Measurements from ENCODE around the gene GAD1.

DNA sequence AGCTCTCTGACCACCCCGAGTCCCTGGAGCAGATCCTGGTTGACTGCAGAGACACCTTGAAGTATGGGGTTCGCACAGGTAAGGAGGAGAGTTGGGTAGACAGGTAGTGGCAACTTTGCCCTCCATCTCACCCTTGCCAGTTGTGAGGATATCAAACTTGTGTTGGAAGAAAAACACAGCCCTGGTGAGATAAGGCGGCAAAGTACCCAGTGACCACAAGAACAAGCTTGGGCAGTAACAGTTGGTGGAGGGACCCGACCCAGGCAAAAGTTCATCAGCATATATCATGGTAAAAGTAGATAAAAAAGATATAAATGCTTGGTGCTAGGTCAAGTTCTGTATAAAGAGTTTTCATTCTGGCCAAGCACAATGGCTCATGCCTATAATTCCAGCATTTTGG lies 14.4 kb downstream of the GAD1 start:
- TF ChIP-seq, protein P1, sequence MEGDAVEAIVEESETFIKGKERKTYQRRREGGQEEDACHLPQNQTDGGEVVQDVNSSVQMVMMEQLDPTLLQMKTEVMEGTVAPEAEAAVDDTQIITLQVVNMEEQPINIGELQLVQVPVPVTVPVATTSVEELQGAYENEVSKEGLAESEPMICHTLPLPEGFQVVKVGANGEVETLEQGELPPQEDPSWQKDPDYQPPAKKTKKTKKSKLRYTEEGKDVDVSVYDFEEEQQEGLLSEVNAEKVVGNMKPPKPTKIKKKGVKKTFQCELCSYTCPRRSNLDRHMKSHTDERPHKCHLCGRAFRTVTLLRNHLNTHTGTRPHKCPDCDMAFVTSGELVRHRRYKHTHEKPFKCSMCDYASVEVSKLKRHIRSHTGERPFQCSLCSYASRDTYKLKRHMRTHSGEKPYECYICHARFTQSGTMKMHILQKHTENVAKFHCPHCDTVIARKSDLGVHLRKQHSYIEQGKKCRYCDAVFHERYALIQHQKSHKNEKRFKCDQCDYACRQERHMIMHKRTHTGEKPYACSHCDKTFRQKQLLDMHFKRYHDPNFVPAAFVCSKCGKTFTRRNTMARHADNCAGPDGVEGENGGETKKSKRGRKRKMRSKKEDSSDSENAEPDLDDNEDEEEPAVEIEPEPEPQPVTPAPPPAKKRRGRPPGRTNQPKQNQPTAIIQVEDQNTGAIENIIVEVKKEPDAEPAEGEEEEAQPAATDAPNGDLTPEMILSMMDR (IDR thresholded peaks at IDR 0.05), result no peak
- TF ChIP-seq EP300 (IDR thresholded peaks at IDR 0.05) (no peak), POLR2A (IDR thresholded peaks at IDR 0.05) (no peak)

Measured in tibial nerve (tissue), 4 donors.